Thyroid gland (tissue), 4 donors: Measurements from ENCODE around the gene PLCL2. TPM values are rescaled to one million over a fixed set of nuclear protein-coding genes. Genes with fewer than 3 reads are reported as not detected.

ENCODE experiments used
- DNase-seq, 2 donors: peaks; one replicate each; pipeline ENCODE4 v3.0.0-alpha.2; 2019
- H3K27ac ChIP-seq, 3 donors: fragments of 200-600 bp; sonication (generic); 1 replicate in 2 of 3; 2 replicates in 1 of 3; pipeline ENCODE4 v1.5.1; 2016 to 2019; ENCODE audit warnings: mild to moderate bottlenecking in 1 of 3, moderate library complexity in 1 of 3
- H3K27me3 ChIP-seq: fragments of 200-600 bp; sonication (generic); one replicate; pipeline ENCODE4 v1.5.1; 2019
- H3K36me3 ChIP-seq, 2 donors: fragments of 200-600 bp; sonication (generic); one replicate each; pipeline ENCODE4 v1.5.1; 2016 to 2019
- H3K4me1 ChIP-seq, 2 donors: fragments of 200-600 bp; sonication (generic); one replicate each; pipeline ENCODE4 v1.5.1; 2017 to 2019
- H3K4me3 ChIP-seq, 3 donors: fragments of 200-600 bp; sonication (generic); replicated peaks in 1 of 3; 1 replicate in 2 of 3; 2 replicates in 1 of 3; pipeline ENCODE4 v1.5.1; 2016; ENCODE audit warnings: mild to moderate bottlenecking in 1 of 3
- H3K9me3 ChIP-seq: fragments of 200-600 bp; sonication (generic); one replicate; pipeline ENCODE4 v1.5.1; 2017
- POLR2A ChIP-seq, 2 donors: fragments of 450-650 bp; IDR thresholded peaks; one replicate each; pipeline ENCODE4 v1.6.1; 2017; ENCODE audit warnings: antibody characterized with exemption in 2 of 2, mild to moderate bottlenecking in 2 of 2, moderate library complexity in 1 of 2
- WGBS, 2 donors: methylation state at CpG; one replicate each; pipeline ENCODE4 v1.1.5; 2017; 5-methylcytosine and 5-hydroxymethylcytosine counted together
- intact Hi-C: fragments of 100-400 bp; cut with DNase I; formaldehyde crosslinking; loops from one replicate; pipeline ENCODE4 v1.15.1; 2023
- total RNA-seq, 4 donors: library from RNA; depleted of rRNA; stranded (reverse); fragments of >200 nt; gene quantifications; one replicate each; pipeline ENCODE4 v1.2.3, GENCODE V29; 2016
- TF ChIP-seq, protein P1 (sequence below), 6 experiments: fragments of 200-600 bp in 3 of 6; fragments of 450-650 bp in 3 of 6; sonication (generic) in 3 of 6; IDR thresholded peaks; one replicate each; pipeline ENCODE4 v1.5.1; 2016 to 2019; ENCODE audit warnings: antibody characterized with exemption in 6 of 6, mild to moderate bottlenecking in 2 of 6, inconsistent platforms in 1 of 6, moderate library complexity in 1 of 6

The PLCL2 gene
- total RNA-seq, 4 donors from 2014 or later: 6.3 to 15.3 (median 9.3) TPM

DNA sequence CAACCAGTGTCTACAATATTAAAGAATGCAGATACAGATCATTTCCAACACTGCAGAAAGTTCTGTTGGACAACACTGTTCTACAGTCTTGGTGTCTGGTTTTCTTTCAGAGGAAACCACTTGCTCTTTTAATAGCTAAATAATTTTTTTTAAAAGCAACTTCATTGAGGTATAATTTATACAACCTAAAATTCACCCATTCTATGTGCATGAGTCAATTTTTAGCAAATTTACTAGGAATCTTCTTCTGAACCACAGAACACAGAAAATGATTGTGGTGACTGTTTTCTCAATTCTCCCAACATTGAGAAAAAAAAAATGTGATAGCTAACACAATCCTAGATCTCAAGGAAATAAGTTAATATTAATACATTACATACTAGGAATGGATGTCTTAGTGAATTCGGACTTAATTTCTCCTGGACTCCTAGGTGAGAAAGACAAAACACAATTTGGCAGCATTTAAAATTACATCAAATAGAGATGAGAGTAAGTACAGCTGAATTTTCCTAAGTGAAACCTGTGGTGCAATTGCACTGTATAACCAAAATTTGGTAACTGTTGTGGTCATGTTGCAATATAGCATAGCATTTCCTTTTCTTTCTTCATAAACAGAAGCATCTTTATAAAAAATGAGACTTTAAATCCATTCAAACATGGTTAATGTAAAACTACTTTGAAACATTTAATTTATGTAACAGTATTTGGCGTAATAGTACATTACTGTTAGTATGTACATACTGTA, 15.3 kb upstream of the PLCL2 start:
- Histone ChIP-seq H3K27ac (no peak overlapping the region), H3K36me3 (no peaks in the 10 kb centered on the region), H3K4me3 (no peak overlapping the region), H3K27me3 (no peaks in the 10 kb centered on the region), H3K9me3 (no peaks in the 10 kb centered on the region), H3K4me1 (no peaks in the 10 kb centered on the region)
- DNase-seq: no peak
- TF ChIP-seq, protein P1, sequence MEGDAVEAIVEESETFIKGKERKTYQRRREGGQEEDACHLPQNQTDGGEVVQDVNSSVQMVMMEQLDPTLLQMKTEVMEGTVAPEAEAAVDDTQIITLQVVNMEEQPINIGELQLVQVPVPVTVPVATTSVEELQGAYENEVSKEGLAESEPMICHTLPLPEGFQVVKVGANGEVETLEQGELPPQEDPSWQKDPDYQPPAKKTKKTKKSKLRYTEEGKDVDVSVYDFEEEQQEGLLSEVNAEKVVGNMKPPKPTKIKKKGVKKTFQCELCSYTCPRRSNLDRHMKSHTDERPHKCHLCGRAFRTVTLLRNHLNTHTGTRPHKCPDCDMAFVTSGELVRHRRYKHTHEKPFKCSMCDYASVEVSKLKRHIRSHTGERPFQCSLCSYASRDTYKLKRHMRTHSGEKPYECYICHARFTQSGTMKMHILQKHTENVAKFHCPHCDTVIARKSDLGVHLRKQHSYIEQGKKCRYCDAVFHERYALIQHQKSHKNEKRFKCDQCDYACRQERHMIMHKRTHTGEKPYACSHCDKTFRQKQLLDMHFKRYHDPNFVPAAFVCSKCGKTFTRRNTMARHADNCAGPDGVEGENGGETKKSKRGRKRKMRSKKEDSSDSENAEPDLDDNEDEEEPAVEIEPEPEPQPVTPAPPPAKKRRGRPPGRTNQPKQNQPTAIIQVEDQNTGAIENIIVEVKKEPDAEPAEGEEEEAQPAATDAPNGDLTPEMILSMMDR (IDR thresholded peaks at IDR 0.05): no peak
- TF ChIP-seq POLR2A (IDR thresholded peaks at IDR 0.05): no peak
- intact Hi-C loops: no loop called here
- 48 to 68% methylated on average over 2 of the region's 2 CpGs for WGBS, 2 donors

DNA sequence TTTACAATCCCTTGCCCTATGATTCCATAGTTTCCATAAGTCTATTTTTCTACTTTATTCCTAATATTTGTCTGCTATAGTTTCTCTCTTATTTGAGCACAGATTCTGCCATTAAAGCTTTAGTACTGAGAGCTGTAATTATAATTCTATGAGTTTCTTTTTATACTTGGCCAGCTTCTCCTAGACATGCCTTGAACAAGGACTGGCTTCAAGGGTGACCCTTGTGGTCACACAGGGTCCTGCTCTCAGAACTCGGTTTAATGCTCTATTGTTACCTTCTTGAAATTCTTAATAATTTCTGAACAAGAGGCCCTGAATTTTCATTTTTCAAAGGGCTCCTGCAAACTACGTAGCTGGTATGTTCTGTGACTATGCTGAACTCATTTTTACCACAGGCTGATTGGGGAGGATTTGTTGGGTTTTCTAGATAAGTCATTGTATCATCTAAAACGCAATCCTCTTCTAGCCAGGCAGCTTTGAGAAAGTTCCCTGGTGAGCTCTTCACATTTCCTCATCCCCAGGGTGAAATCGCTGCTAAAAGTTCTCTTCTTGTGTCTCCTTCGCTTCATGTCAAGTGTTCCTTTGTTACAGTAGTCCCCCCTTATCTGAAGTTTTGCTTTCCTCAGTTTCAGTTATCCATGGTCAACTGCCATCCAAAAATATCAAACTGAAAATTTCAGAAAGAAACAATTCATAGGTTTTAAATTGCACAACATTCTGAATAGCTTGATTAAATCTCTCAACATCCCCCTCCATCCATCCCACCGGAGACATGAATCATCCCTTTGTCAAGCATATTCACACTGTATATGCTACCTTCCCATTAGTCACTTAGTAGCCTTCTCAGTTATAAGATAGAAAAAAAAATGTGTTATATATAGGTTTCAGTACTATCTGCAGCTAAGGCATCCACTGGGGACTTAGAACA, 12.6 kb upstream of the PLCL2 start:
- H3K27me3 ChIP-seq: no peaks in the 10 kb centered on the region
- no peak overlapping the region for H3K4me3 ChIP-seq
- H3K9me3 ChIP-seq: no peaks in the 10 kb centered on the region
- intact Hi-C loops: no loop called here
- H3K4me1 ChIP-seq: no peaks in the 10 kb centered on the region
- no peak for DNase-seq
- H3K27ac ChIP-seq: no peak overlapping the region
- H3K36me3 ChIP-seq: no peaks in the 10 kb centered on the region
- TF ChIP-seq POLR2A (IDR thresholded peaks at IDR 0.05): no peak
- TF ChIP-seq, protein P1 (IDR thresholded peaks at IDR 0.05): no peak
- WGBS, 2 donors: 88 to 91% methylated on average over 6 of the region's 6 CpGs

DNA sequence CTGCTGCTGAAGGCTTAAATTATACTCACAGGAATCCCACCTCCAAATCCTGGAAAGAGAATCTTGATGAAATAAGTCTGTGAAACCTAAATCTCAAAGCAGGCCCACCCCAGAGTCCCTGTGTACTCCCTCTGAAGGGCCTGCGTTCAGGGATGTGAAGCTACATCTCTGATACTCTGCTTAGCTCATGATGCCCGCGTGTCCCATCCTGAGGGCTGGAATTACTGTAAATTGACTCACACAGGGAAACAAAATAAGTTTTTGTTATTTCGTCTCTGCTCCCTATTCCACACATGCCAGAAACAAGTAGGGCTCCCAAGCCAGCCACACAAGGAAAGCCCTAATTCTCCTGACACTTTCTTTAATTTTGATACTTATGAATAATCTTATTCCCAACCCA, 10.9 kb upstream of the PLCL2 start:
- H3K36me3 ChIP-seq: no peaks in the 10 kb centered on the region
- no peaks in the 10 kb centered on the region for H3K4me1 ChIP-seq
- no peaks in the 10 kb centered on the region for H3K9me3 ChIP-seq
- intact Hi-C loops: no loop called here
- no peak overlapping the region for H3K4me3 ChIP-seq
- H3K27ac ChIP-seq: no peak overlapping the region
- no peak for DNase-seq
- WGBS, 2 donors: 92 to 98% methylated on average over 4 of the region's 4 CpGs
- TF ChIP-seq, protein P1 (IDR thresholded peaks at IDR 0.05): no peak
- no peak for TF ChIP-seq POLR2A (IDR thresholded peaks at IDR 0.05)
- no peaks in the 10 kb centered on the region for H3K27me3 ChIP-seq

DNA sequence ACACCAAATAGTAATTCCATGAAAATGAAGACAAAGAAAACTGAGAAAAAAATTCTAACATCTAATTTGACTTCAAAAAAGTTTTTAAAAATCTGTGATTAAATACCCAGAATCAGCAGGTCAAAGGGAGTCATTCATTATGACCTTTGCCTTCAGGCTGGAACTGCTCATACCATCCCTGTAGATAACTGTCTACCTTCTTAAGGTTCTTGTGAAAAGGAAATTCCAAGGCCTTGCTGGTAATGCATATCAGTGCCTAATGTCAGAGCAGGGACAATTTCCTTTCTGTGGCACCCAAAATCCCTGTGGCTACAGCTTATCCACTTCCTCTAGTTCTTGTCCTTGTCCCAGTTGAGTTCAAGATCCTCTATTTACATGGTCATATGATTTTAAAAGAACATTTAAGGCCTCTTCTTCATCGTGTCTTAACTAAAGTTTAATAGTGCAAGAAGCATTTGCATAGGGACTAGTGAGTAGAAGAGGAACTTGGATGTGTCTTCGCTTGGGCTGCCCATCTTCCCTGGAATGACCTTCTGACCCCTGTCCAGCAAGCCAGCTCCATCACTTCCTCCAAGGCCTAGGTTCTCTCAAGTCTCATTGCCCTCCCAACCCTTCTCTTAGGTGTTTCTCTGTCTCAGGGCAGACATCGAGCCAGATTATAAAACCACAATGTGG, 8.7 kb upstream of the PLCL2 start:
- Histone ChIP-seq H3K4me3 (no peak overlapping the region), H3K27me3 (no peaks in the 10 kb centered on the region), H3K4me1 (no peaks in the 10 kb centered on the region), H3K9me3 (no peaks in the 10 kb centered on the region), H3K27ac (no peak overlapping the region), H3K36me3 (no peaks in the 10 kb centered on the region)
- DNase-seq: no peak
- 86 to 89% methylated on average over 3 of the region's 3 CpGs for whole genome bisulfite sequencing, 2 donors
- no peak for TF ChIP-seq POLR2A (IDR thresholded peaks at IDR 0.05)
- TF ChIP-seq, protein P1 (IDR thresholded peaks at IDR 0.05): no peak
- intact Hi-C loops: no loop called here
